Stomach (tissue), 4 donors: Measurements from ENCODE around the gene CD164L2.

Experiments
- CTCF ChIP-seq, 7 experiments: fragments of 450-650 bp in 4 of 7; fragments of 200-600 bp in 3 of 7; sonication (generic) in 3 of 7; IDR thresholded peaks; one replicate each; pipeline ENCODE4 v1.5.1; 2016 to 2019; ENCODE audit warnings: antibody characterized with exemption in 7 of 7, control low read depth in 2 of 7, mild to moderate bottlenecking in 1 of 7
- EP300 ChIP-seq: sonication (generic); formaldehyde crosslinking; IDR thresholded peaks from one replicate; pipeline ENCODE4 v1.6.1; 2017; ENCODE audit warnings: antibody characterized with exemption
- POLR2A ChIP-seq, 4 donors: fragments of 450-650 bp; IDR thresholded peaks; one replicate each; pipeline ENCODE4 v1.6.1; 2016; ENCODE audit warnings: antibody characterized with exemption in 4 of 4, control low read depth in 2 of 4, mild to moderate bottlenecking in 1 of 4, moderate library complexity in 1 of 4
- POLR2AphosphoS5 ChIP-seq, 3 donors: sonication (generic); formaldehyde crosslinking; IDR thresholded peaks; one replicate each; pipeline ENCODE4 v1.6.1; 2016; ENCODE audit warnings: antibody characterized with exemption in 3 of 3

DNA sequence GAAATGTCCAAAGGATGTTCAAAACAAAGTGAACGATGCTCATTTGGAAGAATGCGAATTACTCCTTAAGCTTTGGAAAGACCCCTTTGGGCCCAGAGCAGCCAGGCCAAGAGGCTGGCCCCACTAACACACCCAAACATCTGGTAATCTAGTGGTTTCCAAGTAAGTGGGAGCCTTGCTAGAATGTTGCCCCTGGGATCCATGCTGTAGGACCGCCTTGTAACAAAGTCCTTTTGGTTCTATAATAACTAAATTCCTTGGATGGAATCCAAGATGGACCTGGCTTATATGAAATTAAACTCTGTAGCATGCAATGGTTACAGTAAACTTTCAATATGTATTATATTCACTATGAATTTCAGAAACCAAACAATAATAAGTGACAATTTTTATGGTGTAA lies 34.6 kb upstream of the CD164L2 start:
- no peak for TF ChIP-seq POLR2A (IDR thresholded peaks at IDR 0.05)
- TF ChIP-seq CTCF (IDR thresholded peaks at IDR 0.05), result no peak
- no peak for TF ChIP-seq POLR2AphosphoS5 (IDR thresholded peaks at IDR 0.05)
- TF ChIP-seq EP300, result no peak
